Astrocyte of the cerebellum (primary cell): ENCODE data around the gene ELOB.

Experiments
- DNase-seq: peaks from one replicate; pipeline ENCODE4 v3.0.0-alpha.2; 2011; ENCODE audit warnings: low read depth
- H3K4me3 ChIP-seq: 2 replicates; pipeline ENCODE4 v1.5.1; 2011; ENCODE audit warnings: mild to moderate bottlenecking, low read depth, low read length, moderate library complexity
- CTCF ChIP-seq: IDR thresholded peaks from 2 replicates; pipeline ENCODE4 v1.5.1; 2012; ENCODE audit warnings: low read length, low read depth, moderate library complexity, mild to moderate bottlenecking; ENCODE audit errors: missing control alignments
- in situ Hi-C: cut with HindIII; loops from 2 replicates; pipeline ENCODE4 v1.10.0; 2017; ENCODE audit warnings: low sequenced_read_pairs

ELOB gene

GRCh38 chr16:2756288-2757015, 20.6 kb downstream of the ELOB start:
- DNase-seq, result no peak
- H3K4me3 ChIP-seq, result no peak overlapping the region
- TF ChIP-seq CTCF, result no peak
- in situ Hi-C loops, result no loop called here

GRCh38 chr16:2755158-2755557, 21.9 kb downstream of the ELOB start:
- no peak for DNase-seq
- H3K4me3 ChIP-seq, result peak overlapping the region; percentile 93
- TF ChIP-seq CTCF, result no peak
- in situ Hi-C loops, result no loop called here

- DNase-seq, result no peak
- TF ChIP-seq CTCF, result no peak
These were observed 23.4 kb downstream of the ELOB start for GRCh38 chr16:2753733-2754020.

GRCh38 chr16:2752850-2753732, 24.0 kb downstream of the ELOB start:
- no peak for TF ChIP-seq CTCF
- peak overlapping the region; percentile 93 for H3K4me3 ChIP-seq
- in situ Hi-C loops, result no loop called here
- DNase-seq, result peak; percentile 37

More at GRCh38 chr16:2753733-2754020, 23.4 kb downstream of the ELOB start:
- peak overlapping the region; percentile 93 for H3K4me3 ChIP-seq
- in situ Hi-C loops, result no loop called here

- DNase-seq, result peak; percentile 87
- in situ Hi-C loops, result no loop called here
- H3K4me3 ChIP-seq, result peak within 1 kb of the TSS; percentile 93
- TF ChIP-seq CTCF, result no peak
These were observed 24.8 kb downstream of the ELOB start, which contains the start of gene SRRM2 for GRCh38 chr16:2752035-2752849. TSS of gene SRRM2 (plus strand) at chr16:2752638. CDS start at chr16:2756365, 3,727 bp downstream.

- in situ Hi-C loops, result no loop called here
- TF ChIP-seq CTCF, result no peak
- DNase-seq, result no peak
- peak overlapping the region; percentile 93 for H3K4me3 ChIP-seq
These were observed 25.5 kb downstream of the ELOB start for GRCh38 chr16:2751577-2752034.
